ENCODE measurements around the gene ADD3. TPM values are rescaled to one million over a fixed set of nuclear protein-coding genes. Genes with fewer than 3 reads are reported as not detected.
A peak's percentile ranks its signal among the peaks of the same experiment; 100 is the strongest.

Gene ADD3
- total RNA-seq, 1 experiment from 2014 or later: 152 TPM

DNA sequence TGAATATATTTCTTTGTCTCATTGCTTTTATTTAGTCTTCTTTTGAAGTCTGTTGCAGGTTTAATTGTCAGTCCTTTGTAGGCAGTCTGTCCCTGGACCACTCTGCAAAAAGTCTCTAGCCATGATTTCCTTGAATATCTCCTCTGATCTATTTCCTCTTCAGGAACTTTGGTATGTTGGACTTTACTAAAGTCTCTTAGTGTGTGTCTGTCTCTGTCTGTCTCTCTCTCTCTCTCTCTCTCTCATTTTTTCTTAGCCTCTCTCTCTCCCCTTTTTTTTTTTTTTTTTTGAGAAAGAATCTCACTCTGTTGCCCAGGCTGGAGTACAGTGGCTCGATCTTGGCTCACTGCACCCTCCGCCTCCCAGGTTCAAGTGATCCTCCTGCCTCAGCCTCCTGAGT is 57.5 kb downstream of the ADD3 start:
- DNase-seq (ENCODE audit: low read depth): no peak

DNA sequence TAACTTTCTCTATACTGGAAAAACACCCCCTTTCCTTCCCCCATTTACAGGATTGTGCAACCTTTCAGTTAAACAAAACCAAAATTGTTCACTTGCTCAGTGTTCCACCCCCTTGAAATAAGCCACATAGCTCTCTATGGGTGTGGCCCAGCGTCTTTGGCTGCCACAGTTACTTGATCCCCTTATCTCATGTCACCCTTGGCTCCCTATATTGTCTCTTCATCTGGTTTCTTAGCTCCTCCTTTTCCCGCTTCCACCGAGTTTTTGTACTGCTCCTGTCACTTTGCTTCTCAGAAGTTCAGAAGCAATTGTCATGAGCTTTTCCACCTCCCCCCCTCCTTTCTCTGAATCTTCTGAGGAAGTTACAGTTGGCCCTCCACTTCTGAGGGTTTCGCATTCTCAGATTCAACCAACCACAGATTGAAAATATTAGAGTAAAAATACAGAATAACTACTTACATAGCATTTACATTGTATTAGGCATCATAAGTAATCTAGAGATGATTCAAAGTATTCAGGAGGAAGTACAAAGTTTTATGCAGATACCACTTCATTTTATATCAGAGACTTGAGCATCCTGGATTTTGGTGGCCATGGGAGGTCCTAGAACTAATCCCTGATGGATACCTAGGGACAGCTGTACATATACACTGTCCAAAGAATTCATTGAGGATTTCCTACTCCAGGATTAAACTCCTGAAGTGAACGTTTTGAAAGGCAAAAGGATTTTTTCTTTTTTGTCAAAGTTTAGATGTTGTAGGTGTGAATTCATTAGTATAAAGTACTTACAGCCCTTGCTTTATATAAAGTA is 60.4 kb downstream of the ADD3 start:
- peak; percentile 16 for DNase-seq (ENCODE audit: low read depth)

GRCh38 chr10:110068780-110069179 is 61.0 kb downstream of the ADD3 start:
- DNase-seq (ENCODE audit: low read depth): no peak

GRCh38 chr10:110069502-110069982 is 61.8 kb downstream of the ADD3 start:
- DNase-seq (ENCODE audit: low read depth): peak; percentile 71

DNA sequence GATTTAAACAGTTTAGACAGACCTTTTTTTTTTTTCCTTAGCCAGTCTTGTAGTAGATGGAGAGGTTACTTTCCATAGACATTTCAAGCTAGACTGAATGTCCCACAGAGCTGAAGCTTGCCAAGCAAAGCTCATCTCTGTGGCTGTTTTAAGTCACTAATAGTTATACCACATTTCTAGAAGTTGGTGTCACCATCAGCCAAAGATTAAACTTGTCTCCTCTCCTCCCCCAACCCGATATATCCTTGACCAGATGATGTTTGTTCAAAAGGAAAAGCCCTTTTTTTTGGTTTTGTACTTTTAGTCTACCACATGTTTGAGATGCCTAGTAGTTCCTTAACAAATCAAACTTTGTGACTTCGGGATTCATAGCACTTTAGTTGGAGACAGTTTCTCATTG is 66.1 kb downstream of the ADD3 start:
- DNase-seq (ENCODE audit: low read depth): no peak

DNA sequence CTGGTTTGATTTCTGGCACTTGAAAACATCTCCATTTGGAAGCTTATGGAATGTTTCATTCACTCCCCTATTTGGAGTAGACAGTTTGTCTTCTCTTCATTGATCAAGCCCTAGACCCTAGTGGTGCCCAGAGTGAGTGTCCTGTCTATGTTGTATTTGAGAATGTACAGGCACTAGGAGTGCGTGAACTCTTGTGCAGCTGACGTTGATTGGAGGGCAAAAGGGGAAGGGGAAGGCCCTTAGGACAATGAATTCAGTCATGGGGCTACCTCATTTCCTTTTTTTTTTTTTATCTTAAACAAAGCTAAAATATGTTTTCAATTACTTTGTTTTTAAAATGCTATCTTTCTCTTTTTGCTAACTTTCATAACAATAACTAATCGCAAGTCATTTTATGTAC is 66.5 kb downstream of the ADD3 start:
- DNase-seq (ENCODE audit: low read depth): no peak

GRCh38 chr10:110074758-110075671 is 67.2 kb downstream of the ADD3 start:
- DNase-seq (ENCODE audit: low read depth): peak; percentile 42

GRCh38 chr10:110075686-110076085 is 67.9 kb downstream of the ADD3 start:
- DNase-seq (ENCODE audit: low read depth): no peak

DNA sequence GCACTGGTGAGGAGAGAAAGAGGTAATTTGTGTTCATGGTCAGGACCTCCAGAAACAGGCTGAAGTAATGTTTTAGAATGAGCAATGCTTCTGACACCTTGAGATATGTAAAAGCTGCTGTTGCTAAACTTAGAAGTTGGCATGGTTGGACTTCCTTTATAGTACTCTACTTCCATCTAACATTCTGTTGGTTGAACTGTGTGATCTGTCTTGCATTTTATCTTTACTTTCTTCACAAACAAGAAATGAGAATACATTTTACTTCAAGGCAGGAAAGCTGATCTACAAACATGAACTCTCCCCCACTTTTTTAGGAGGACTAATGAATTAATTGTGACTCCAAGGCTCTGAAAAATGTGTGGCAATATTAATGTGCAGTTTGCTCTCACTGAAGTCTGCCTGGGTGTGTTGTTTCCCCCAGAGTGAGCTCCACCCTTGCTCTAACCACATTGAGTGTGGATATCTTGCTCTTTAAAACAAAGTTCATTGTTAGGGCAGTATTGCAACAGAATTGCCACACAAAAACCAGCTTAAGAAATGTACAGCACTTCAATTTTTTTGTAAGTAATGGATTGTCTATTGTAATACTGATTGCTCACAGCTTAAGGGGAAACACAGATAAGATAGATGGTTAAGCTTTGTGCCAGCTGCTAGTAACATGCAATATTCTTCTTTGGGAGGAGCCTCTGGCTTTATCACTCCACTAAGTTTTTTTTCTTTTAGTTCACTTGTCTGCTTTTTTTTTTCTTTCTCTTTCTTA is 69.0 kb downstream of the ADD3 start:
- DNase-seq (ENCODE audit: low read depth): peak; percentile 66

- DNase-seq (ENCODE audit: low read depth): no peak
Observed at GRCh38 chr10:110077436-110078130, 69.8 kb downstream of the ADD3 start.

- DNase-seq (ENCODE audit: low read depth): no peak
Observed at GRCh38 chr10:110078317-110078716, 70.5 kb downstream of the ADD3 start.

GRCh38 chr10:110081911-110082310 is 74.1 kb downstream of the ADD3 start:
- peak; percentile 70 for DNase-seq (ENCODE audit: low read depth)

DNA sequence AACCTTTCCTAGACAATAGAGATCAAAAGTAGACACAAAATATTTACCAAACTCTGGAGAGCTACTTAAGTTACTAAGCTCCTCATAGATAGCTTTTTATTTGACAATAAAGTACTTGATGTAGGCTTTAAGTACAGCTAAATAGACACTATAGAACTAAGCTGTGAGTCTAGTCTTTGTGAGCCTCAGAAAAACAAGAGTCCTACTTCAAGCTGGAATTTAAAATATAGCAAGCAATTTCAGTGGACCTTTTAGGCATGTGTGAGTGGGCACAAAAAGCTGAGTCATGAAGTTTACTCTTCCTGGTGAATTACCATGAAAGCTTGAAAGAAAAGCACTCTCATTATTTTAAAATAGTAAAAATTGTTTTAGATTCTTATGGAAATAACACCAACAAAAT is 76.1 kb downstream of the ADD3 start:
- DNase-seq (ENCODE audit: low read depth): peak; percentile 31

DNA sequence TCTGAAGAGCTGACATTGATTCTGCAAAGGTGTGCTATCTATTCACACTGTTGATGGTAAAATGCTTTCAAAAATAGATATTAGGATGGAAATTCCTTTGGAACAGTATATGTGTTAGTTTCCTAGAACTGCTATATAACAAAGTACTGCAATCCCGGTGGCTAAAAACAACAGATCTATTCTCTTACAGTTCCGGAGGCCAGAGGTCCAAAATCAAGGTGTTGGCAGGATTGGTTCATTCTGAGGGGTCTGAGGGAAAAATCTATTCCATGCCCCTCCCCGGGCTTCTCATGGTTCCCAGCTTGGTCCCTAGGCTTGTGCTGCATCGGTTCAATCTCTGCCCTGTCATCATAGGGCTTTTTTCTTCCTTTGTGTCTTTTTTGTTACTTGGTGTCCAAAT is 79.9 kb downstream of the ADD3 start:
- DNase-seq (ENCODE audit: low read depth): no peak

GRCh38 chr10:110088367-110089104 is 80.8 kb downstream of the ADD3 start:
- DNase-seq (ENCODE audit: low read depth): no peak

GRCh38 chr10:110091830-110092229 is 84.0 kb downstream of the ADD3 start:
- DNase-seq (ENCODE audit: low read depth): no peak

GRCh38 chr10:110093722-110094121 is 85.9 kb downstream of the ADD3 start:
- DNase-seq (ENCODE audit: low read depth): no peak

DNA sequence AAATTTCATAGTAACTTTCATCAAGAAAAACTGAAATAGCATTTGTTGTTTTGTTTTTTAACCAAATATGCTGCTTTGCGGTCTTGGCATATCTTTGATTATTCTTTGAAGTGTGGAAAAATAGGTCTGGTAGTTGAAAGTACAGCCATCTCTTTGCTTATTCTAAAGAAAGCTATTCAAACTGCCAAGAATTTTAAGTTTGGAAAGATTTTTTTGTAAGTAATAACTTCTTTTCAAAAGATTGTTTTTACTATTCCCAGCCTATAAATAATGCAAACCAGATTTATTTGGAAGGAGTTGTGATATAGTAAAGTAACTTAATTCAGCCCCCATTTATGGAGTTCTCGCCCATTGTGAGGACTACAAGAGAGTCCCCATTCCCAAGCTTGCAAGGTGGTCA is 87.0 kb downstream of the ADD3 start:
- no peak for DNase-seq (ENCODE audit: low read depth)

GRCh38 chr10:110101464-110102144 is 93.8 kb downstream of the ADD3 start:
- no peak for DNase-seq (ENCODE audit: low read depth)

DNA sequence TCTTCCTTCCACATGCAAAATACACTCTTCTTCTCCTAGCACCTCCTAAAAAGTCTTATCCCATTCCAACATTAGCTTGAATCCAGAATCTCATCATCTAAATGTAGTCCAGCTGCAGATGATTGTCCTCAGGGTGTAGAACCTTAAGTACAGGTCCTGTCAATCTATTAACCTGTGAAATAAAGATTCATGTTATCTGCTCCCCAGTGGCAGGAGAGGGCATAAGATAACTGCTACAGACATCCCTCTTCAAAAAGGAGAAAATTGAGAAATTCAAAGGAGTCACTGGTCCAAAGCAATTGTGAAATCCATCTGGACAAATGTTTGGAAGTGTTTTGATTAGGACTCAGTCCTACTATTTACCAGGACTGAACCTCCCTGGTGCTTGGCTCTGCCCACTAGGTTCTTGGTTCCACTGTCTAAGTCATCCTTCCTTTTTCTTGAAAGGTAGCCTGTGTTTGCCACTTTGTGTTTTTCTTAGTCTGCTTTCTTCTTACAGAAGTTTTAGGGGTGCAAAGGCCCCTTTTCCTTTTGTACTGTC is 96.2 kb downstream of the ADD3 start:
- no peak for DNase-seq (ENCODE audit: low read depth)

Measured in M059J (cell line).